HepG2 (cell line): ENCODE results near the gene ZNF697. TPM values are rescaled to one million over a fixed set of nuclear protein-coding genes. Genes with fewer than 3 reads are reported as not detected.
"Not testable (repeated sequence)": the region's sequence is repeated elsewhere in the genome, so short reads cannot be mapped to it uniquely, and the experiment has no call there.

Source experiments
- ATAC-seq: fragments of 200-7000 bp; cut with Tn5 transposase; 3 replicates; pipeline ENCODE4 v1.9.1; 2020; ENCODE audit warnings: mild to moderate bottlenecking, moderate library complexity
- BruUV-seq: library from RNA; stranded (reverse); fragments of 400-500 nt; replicated peaks from 2 replicates; lab custom pipeline; 2021; lab: Mats Ljungman, UMichigan
- CTCF ChIA-PET: fragments of 300-600 bp; formaldehyde crosslinking; extraction: SDS; loops from one replicate; lab custom pipeline; 2021; ENCODE audit warnings: low total read pairs, inconsistent platforms, low intra/inter-chr PET ratio; lab: Yijun Ruan, JAX
- POLR2A ChIA-PET: fragments of 350-600 bp; sonication (Branson Sonifier 250); formaldehyde crosslinking; loops from one replicate; lab custom pipeline; 2020; ENCODE audit warnings: antibody characterized with exemption, inconsistent platforms; lab: Yijun Ruan, JAX
- DNase-seq: peaks from one replicate; pipeline ENCODE4 v3.0.0-alpha.2; 2015; ENCODE audit warnings: low spot score
- FAIRE-seq: peaks from 3 replicates; lab custom pipeline; 2011; peaks lifted over from hg19 to GRCh38; lab: Jason Lieb, UNC
- H2AFZ ChIP-seq: one replicate; pipeline ENCODE4 v1.6.1; 2011; ENCODE audit warnings: low read length, inconsistent platforms
- H3K27ac ChIP-seq: fragments of 300-600 bp; 3 replicates; pipeline ENCODE4 v1.8.0; 2011; ENCODE audit warnings: mixed run types, mild to moderate bottlenecking, mixed read lengths, low read length, inconsistent platforms; ENCODE audit not compliant: insufficient read depth; ENCODE audit errors: extremely low read length
- H3K27me3 ChIP-seq, 2 experiments: fragments of 200-600 bp in 1 of 2; 2 replicates in 1 of 2; 3 replicates in 1 of 2; pipeline versions ENCODE4 v1.6.0 to v1.8.0; 2011; ENCODE audit warnings: low read length in 2 of 2, mild to moderate bottlenecking in 2 of 2, moderate library complexity in 2 of 2, inconsistent platforms in 1 of 2; ENCODE audit not compliant: insufficient read depth in 2 of 2, control insufficient read depth in 1 of 2
- H3K36me3 ChIP-seq, 2 experiments: fragments of 200-600 bp in 1 of 2; replicated peaks in 1 of 2; 2 replicates in 1 of 2; 3 replicates in 1 of 2; pipeline versions ENCODE4 v1.5.1 to v1.8.0; 2011; ENCODE audit warnings: low read length in 2 of 2, inconsistent platforms in 1 of 2; ENCODE audit not compliant: insufficient read depth in 2 of 2, control insufficient read depth in 1 of 2
- H3K4me1 ChIP-seq: 2 replicates; pipeline ENCODE4 v1.5.1; 2012; ENCODE audit warnings: low read length, inconsistent platforms; ENCODE audit not compliant: insufficient read depth
- H3K4me2 ChIP-seq: 2 replicates; pipeline ENCODE4 v1.6.0; 2011; ENCODE audit warnings: low read depth, low read length, inconsistent platforms
- H3K4me3 ChIP-seq, 3 experiments: fragments of 200-600 bp in 1 of 3; sonication (generic), shearing (Covaris generic) in 1 of 3; replicated peaks in 1 of 3; 2 replicates each; pipeline ENCODE4 v1.5.1; 2011 to 2016; ENCODE audit warnings: low read length in 3 of 3, inconsistent platforms in 2 of 3, low read depth in 2 of 3, mild to moderate bottlenecking in 2 of 3, control low read depth in 1 of 3, mixed read lengths in 1 of 3; ENCODE audit not compliant: insufficient read depth in 1 of 3
- H3K79me2 ChIP-seq: one replicate; pipeline ENCODE4 v1.6.1; 2011; ENCODE audit warnings: low read length, inconsistent platforms; ENCODE audit not compliant: insufficient read depth
- H3K9ac ChIP-seq: 2 replicates; pipeline ENCODE4 v1.6.0; 2011; ENCODE audit warnings: mild to moderate bottlenecking, low read depth, low read length, inconsistent platforms; ENCODE audit not compliant: insufficient read depth
- H3K9me3 ChIP-seq: 2 replicates; pipeline ENCODE4 v1.5.1; 2012; ENCODE audit warnings: mild to moderate bottlenecking, low read length
- H4K20me1 ChIP-seq: 2 replicates; pipeline ENCODE4 v1.6.0; 2011; ENCODE audit warnings: inconsistent platforms, mild to moderate bottlenecking, low read length, moderate library complexity; ENCODE audit not compliant: insufficient read depth
- WGBS: methylation state at CpG from one replicate; pipeline ENCODE4 v1.1.6; 2017; ENCODE audit warnings: low lambda C conversion rate; 5-methylcytosine and 5-hydroxymethylcytosine counted together
- in situ Hi-C: cut with HindIII; loops from 2 replicates; pipeline ENCODE4 v1.10.0; 2017; ENCODE audit warnings: low pct_unique_long_range_greater_than_20kb; ENCODE audit not compliant: extremely low pct_ligation_motif_present
- intact Hi-C: fragments of 100-400 bp; cut with micrococcal nuclease; formaldehyde crosslinking; loops from one replicate; pipeline ENCODE4 v1.10.0; 2022; ENCODE audit not compliant: unreplicated experiment
- polyA plus RNA-seq, 8 experiments: library from polyadenylated mRNA; depleted of rRNA in 3 of 8; stranded (reverse) in 7 of 8; unstranded in 1 of 8; fragments of >200 nt; fragmentation: Illumina TruSeq in 4 of 8; extraction: Trizol in 4 of 8; gene quantifications; 2 replicates each; pipeline versions ENCODE4 v1.2.1 to v1.2.3, GENCODE V29; 2011 to 2016; ENCODE audit warnings: low read depth in 4 of 8, missing spikeins in 1 of 8, mixed read lengths in 1 of 8; ENCODE audit not compliant: insufficient read depth in 1 of 8
- total RNA-seq, 5 experiments: library from RNA; depleted of rRNA; stranded (reverse); fragments of >200 nt; fragmentation: Illumina TruSeq; extraction: Trizol; gene quantifications; 2 replicates each; pipeline ENCODE4 v1.2.3, GENCODE V29; 2016; ENCODE audit warnings: low read depth in 1 of 5

ZNF697 gene
- total and polyA plus RNA-seq, 2 of the 13 experiments (the other 11 are each of a cell fraction or from before 2014, with no cell fraction given) = 2.3 to 7.1 TPM

GRCh38 chr1:119616748-119617147, 31.3 kb downstream of the ZNF697 start:
- H3K4me2 ChIP-seq, BruUV-seq, FAIRE-seq, H3K9me3 ChIP-seq, H3K79me2 ChIP-seq, H3K9ac ChIP-seq, ATAC-seq, H3K36me3 ChIP-seq, H3K27ac ChIP-seq, DNase-seq, H4K20me1 ChIP-seq, H2AFZ ChIP-seq, H3K4me3 ChIP-seq, in situ Hi-C loops, intact Hi-C loops, H3K27me3 ChIP-seq: not testable (repeated sequence)
- ChIA-PET CTCF (interaction anchor here (2.1 kb wide), 1 partner anchor 46 kb away, joined by 6 read pairs; no protein-coding TSS in a partner anchor), POLR2A (interaction anchor here (1.0 kb wide), 1 partner anchor 31 kb away, joined by 6 read pairs; the partner anchor contains the start of gene ZNF697)
- H3K4me1 ChIP-seq = peaks cover 13% of the 10 kb centered on the region
- 100% methylated on average over 1 of the region's 1 CpG for WGBS

GRCh38 chr1:119615100-119615499, 33.0 kb downstream of the ZNF697 start:
- DNase-seq, ATAC-seq, in situ Hi-C loops, H3K79me2 ChIP-seq, H3K4me1 ChIP-seq, H3K9me3 ChIP-seq, H2AFZ ChIP-seq, H3K27ac ChIP-seq, H3K36me3 ChIP-seq, FAIRE-seq, POLR2A ChIA-PET, H3K9ac ChIP-seq, H3K4me2 ChIP-seq, H4K20me1 ChIP-seq, H3K4me3 ChIP-seq, H3K27me3 ChIP-seq, BruUV-seq, intact Hi-C loops: not testable (repeated sequence)
- WGBS = 70% methylated on average over 6 of the region's 7 CpGs
- CTCF ChIA-PET = interaction anchor here (2.4 kb wide), 1 partner anchor 60 kb away, joined by 32 read pairs; no protein-coding TSS in a partner anchor
